ENCODE results near the gene CMAS.
"Not testable (repeated sequence)": the region's sequence is repeated elsewhere in the genome, so short reads cannot be mapped to it uniquely, and the experiment has no call there.

Gene CMAS

GRCh38 chr12:22047494-22047893 is 1.5 kb downstream of the CMAS start:
- no peak for DNase-seq

GRCh38 chr12:22048351-22049041 is 2.5 kb downstream of the CMAS start:
- no peak for DNase-seq

GRCh38 chr12:22050078-22050477 is 4.1 kb downstream of the CMAS start:
- no peak for DNase-seq

- DNase-seq, result no peak
Observed at GRCh38 chr12:22051114-22051698, 5.2 kb downstream of the CMAS start.

- DNase-seq, result not testable (repeated sequence)
Observed at GRCh38 chr12:22052994-22053393, 7.0 kb downstream of the CMAS start.

- DNase-seq, result no peak
Observed at GRCh38 chr12:22054155-22054554, 8.1 kb downstream of the CMAS start.

- no peak for DNase-seq
Observed at GRCh38 chr12:22056607-22057006, 10.6 kb downstream of the CMAS start.

- peak; percentile 35 to 95 for DNase-seq
Observed at GRCh38 chr12:22059976-22060647, 14.1 kb downstream of the CMAS start.

- no peak for DNase-seq
Observed at GRCh38 chr12:22064968-22065367, 18.9 kb downstream of the CMAS start.

- no peak for DNase-seq
Observed at GRCh38 chr12:22066310-22066709, 20.3 kb downstream of the CMAS start.

- no peak for DNase-seq
Observed at GRCh38 chr12:22069851-22070250, 23.8 kb downstream of the CMAS start.

- no peak for DNase-seq
Observed at GRCh38 chr12:22082190-22082701, 36.2 kb downstream of the CMAS start.

- peak; percentile 39 to 78 for DNase-seq
Observed at GRCh38 chr12:22083167-22083566, 37.1 kb downstream of the CMAS start.

GRCh38 chr12:22084852-22085251 is 38.8 kb downstream of the CMAS start:
- DNase-seq, result no peak

GRCh38 chr12:22088886-22089285 is 42.9 kb downstream of the CMAS start:
- DNase-seq, result no peak

- DNase-seq, result no peak
Observed at GRCh38 chr12:22089486-22089885, 43.5 kb downstream of the CMAS start.

- DNase-seq, result not testable (repeated sequence)
Observed at GRCh38 chr12:22099062-22099461, 53.0 kb downstream of the CMAS start.

GRCh38 chr12:22100958-22101748 is 55.1 kb downstream of the CMAS start:
- peak; percentile 71 to 80 for DNase-seq

GRCh38 chr12:22101749-22102243 is 55.8 kb downstream of the CMAS start:
- peak; percentile 42 to 59 for DNase-seq

- DNase-seq, result no peak
Observed at GRCh38 chr12:22103418-22103817, 57.4 kb downstream of the CMAS start.

- no peak for DNase-seq
Observed at GRCh38 chr12:22105542-22105941, 59.5 kb downstream of the CMAS start.

- no peak for DNase-seq
Observed at GRCh38 chr12:22110176-22110575, 64.2 kb downstream of the CMAS start.

All from inflammatory macrophage (primary cell).